DND-41 (cell line): Measurements from ENCODE around the gene DCC.

Experiments used
- ATAC-seq: fragments of 200-7000 bp; cut with Tn5 transposase; 3 replicates; pipeline ENCODE4 v1.9.1; 2021; ENCODE audit warnings: low read depth; ENCODE audit not compliant: insufficient read depth
- DNase-seq: peaks from one replicate; pipeline ENCODE4 v3.0.0-alpha.2; 2020
- H2AFZ ChIP-seq: 2 replicates; pipeline ENCODE4 v1.6.0; 2012; ENCODE audit warnings: low read depth, low read length
- H3K27ac ChIP-seq: 2 replicates; pipeline ENCODE4 v1.5.1; 2012; ENCODE audit warnings: low read length, inconsistent platforms
- H3K27me3 ChIP-seq: fragments of 200-600 bp; sonication (generic); 2 replicates; pipeline ENCODE4 v1.6.0; 2012; ENCODE audit warnings: low read length, mild to moderate bottlenecking, inconsistent platforms; ENCODE audit not compliant: insufficient read depth, poor library complexity
- H3K36me3 ChIP-seq: 2 replicates; pipeline ENCODE4 v1.5.1; 2012; ENCODE audit warnings: low read length, inconsistent platforms; ENCODE audit not compliant: insufficient read depth
- H3K4me1 ChIP-seq: 2 replicates; pipeline ENCODE4 v1.5.1; 2012; ENCODE audit warnings: mild to moderate bottlenecking, low read length; ENCODE audit not compliant: insufficient read depth
- H3K4me2 ChIP-seq: 2 replicates; pipeline ENCODE4 v1.6.0; 2012; ENCODE audit warnings: mild to moderate bottlenecking, moderate library complexity, low read length, inconsistent platforms; ENCODE audit not compliant: insufficient read depth
- H3K4me3 ChIP-seq, 2 experiments: fragments of 200-600 bp in 1 of 2; shearing (Covaris generic) in 1 of 2; 2 replicates each; pipeline ENCODE4 v1.5.1; 2012 to 2016; ENCODE audit warnings: inconsistent platforms in 2 of 2, low read length in 2 of 2, mild to moderate bottlenecking in 2 of 2, low read depth in 1 of 2, moderate library complexity in 1 of 2
- H3K79me2 ChIP-seq: 2 replicates; pipeline ENCODE4 v1.6.0; 2012; ENCODE audit warnings: low read length, inconsistent platforms; ENCODE audit not compliant: insufficient read depth
- H3K9ac ChIP-seq: 2 replicates; pipeline ENCODE4 v1.6.0; 2012; ENCODE audit warnings: low read depth, mild to moderate bottlenecking, inconsistent platforms, low read length, moderate library complexity
- H3K9me3 ChIP-seq: 2 replicates; pipeline ENCODE4 v1.5.1; 2012; ENCODE audit warnings: low read length, moderate library complexity, mild to moderate bottlenecking, inconsistent platforms; ENCODE audit not compliant: insufficient read depth, severe bottlenecking
- H4K20me1 ChIP-seq: 2 replicates; pipeline ENCODE4 v1.6.0; 2012; ENCODE audit warnings: low read length; ENCODE audit not compliant: insufficient read depth
- CTCF ChIP-seq: IDR thresholded peaks from 2 replicates; pipeline ENCODE4 v1.5.1; 2012; ENCODE audit warnings: borderline replicate concordance, low read length, moderate library complexity, mild to moderate bottlenecking; ENCODE audit not compliant: poor library complexity, severe bottlenecking; ENCODE audit errors: extremely low read depth
- EZH2 ChIP-seq: IDR thresholded peaks from 3 replicates; pipeline ENCODE4 v1.6.1; 2012; ENCODE audit warnings: borderline replicate concordance, low read depth, mild to moderate bottlenecking, moderate library complexity, low read length, inconsistent platforms; ENCODE audit not compliant: severe bottlenecking

Gene DCC

GRCh38 chr18:52907543-52908308, 567.7 kb downstream of the DCC start:
- Histone ChIP-seq H3K36me3 (no peaks in the 10 kb centered on the region), H3K4me3 (no peak overlapping the region), H3K27me3 (no peaks in the 10 kb centered on the region), H3K9me3 (no peaks in the 10 kb centered on the region), H2AFZ (no peak overlapping the region), H3K79me2 (no peaks in the 10 kb centered on the region), H3K4me2 (no peak overlapping the region), H3K9ac (no peak overlapping the region), H4K20me1 (no peaks in the 10 kb centered on the region), H3K4me1 (no peaks in the 10 kb centered on the region), H3K27ac (no peak overlapping the region)
- TF ChIP-seq CTCF, result no peak
- TF ChIP-seq EZH2, result no peak
- ATAC-seq, result no peak
- no peak for DNase-seq

- ATAC-seq, result no peak
- TF ChIP-seq CTCF, result no peak
- TF ChIP-seq EZH2, result no peak
- no peak overlapping the region for H3K4me2 ChIP-seq
These were observed 574.2 kb downstream of the DCC start for GRCh38 chr18:52914148-52914547.

GRCh38 chr18:52920665-52921064, 580.7 kb downstream of the DCC start:
- Histone ChIP-seq H3K27ac (no peak overlapping the region), H3K4me3 (no peak overlapping the region), H3K9me3 (no peaks in the 10 kb centered on the region), H3K79me2 (no peaks in the 10 kb centered on the region), H3K4me2 (no peak overlapping the region), H4K20me1 (no peaks in the 10 kb centered on the region), H3K27me3 (no peaks in the 10 kb centered on the region), H3K4me1 (no peaks in the 10 kb centered on the region), H3K36me3 (no peaks in the 10 kb centered on the region), H2AFZ (no peak overlapping the region), H3K9ac (no peak overlapping the region)
- DNase-seq (no peak), ATAC-seq (no peak)
- no peak for TF ChIP-seq EZH2

More at GRCh38 chr18:52914148-52914547, 574.2 kb downstream of the DCC start:
- H3K36me3 ChIP-seq, result no peaks in the 10 kb centered on the region
- no peaks in the 10 kb centered on the region for H3K27me3 ChIP-seq
- no peak for DNase-seq
- no peak overlapping the region for H2AFZ ChIP-seq
- no peaks in the 10 kb centered on the region for H3K79me2 ChIP-seq
- no peaks in the 10 kb centered on the region for H3K4me1 ChIP-seq
- no peak overlapping the region for H3K9ac ChIP-seq
- H3K4me3 ChIP-seq, result no peak overlapping the region
- H3K27ac ChIP-seq, result no peak overlapping the region
- H4K20me1 ChIP-seq, result no peaks in the 10 kb centered on the region
- H3K9me3 ChIP-seq, result no peaks in the 10 kb centered on the region

GRCh38 chr18:52933356-52933755, 593.4 kb downstream of the DCC start:
- no peak for TF ChIP-seq CTCF
- TF ChIP-seq EZH2, result no peak
- H3K4me2 ChIP-seq, result no peak overlapping the region
- no peaks in the 10 kb centered on the region for H3K9me3 ChIP-seq
- no peak overlapping the region for H3K4me3 ChIP-seq
- no peak overlapping the region for H3K9ac ChIP-seq
- DNase-seq (no peak), ATAC-seq (no peak)
- H3K27me3 ChIP-seq, result no peaks in the 10 kb centered on the region
- no peak overlapping the region for H3K27ac ChIP-seq
- no peaks in the 10 kb centered on the region for H3K79me2 ChIP-seq
- H3K36me3 ChIP-seq, result no peaks in the 10 kb centered on the region
- no peaks in the 10 kb centered on the region for H3K4me1 ChIP-seq
- no peaks in the 10 kb centered on the region for H4K20me1 ChIP-seq
- H2AFZ ChIP-seq, result no peak overlapping the region
